CD8-positive, alpha-beta memory T cell (primary cell): ENCODE data around the gene C2CD4D. TPM values are rescaled to one million over a fixed set of nuclear protein-coding genes. Genes with fewer than 3 reads are reported as not detected.
A peak's percentile ranks its signal among the peaks of the same experiment; 100 is the strongest.

ENCODE experiments used
- CTCF ChIA-PET: fragments of 350-600 bp; sonication (Branson Sonifier 250); formaldehyde crosslinking; loops from one replicate; lab custom pipeline; 2021; ENCODE audit warnings: antibody characterized with exemption; lab: Charles Lee
- POLR2A ChIA-PET: fragments of 350-600 bp; sonication (Branson Sonifier 250); formaldehyde crosslinking; loops from one replicate; lab custom pipeline; 2021; ENCODE audit warnings: antibody characterized with exemption; lab: Charles Lee
- DNase-seq, 5 donors: peaks; one replicate each; pipeline versions ENCODE4 v3.0.0 to v3.0.0-alpha.2; 2020 to 2022; ENCODE audit warnings: mixed read lengths in 1 of 5
- H3K27ac ChIP-seq: one replicate; pipeline ENCODE4 v1.7.0; 2013; ENCODE audit warnings: low read depth, mild to moderate bottlenecking, low read length, moderate library complexity
- H3K27me3 ChIP-seq: 2 replicates; pipeline ENCODE4 v1.7.0; 2013; ENCODE audit warnings: low read length, mild to moderate bottlenecking; ENCODE audit not compliant: insufficient read depth, poor library complexity, severe bottlenecking
- H3K36me3 ChIP-seq: 2 replicates; pipeline ENCODE4 v1.7.0; 2013; ENCODE audit warnings: mild to moderate bottlenecking, low read length, moderate library complexity; ENCODE audit not compliant: insufficient read depth
- H3K4me1 ChIP-seq: 2 replicates; pipeline ENCODE4 v1.7.0; 2013; ENCODE audit warnings: mild to moderate bottlenecking, low read length, moderate library complexity; ENCODE audit not compliant: insufficient read depth
- H3K4me3 ChIP-seq: 2 replicates; pipeline ENCODE4 v1.7.0; 2013; ENCODE audit warnings: mild to moderate bottlenecking, low read length
- H3K9me3 ChIP-seq: 2 replicates; pipeline ENCODE4 v1.7.0; 2013; ENCODE audit warnings: mild to moderate bottlenecking, low read length
- H3K27ac Mint-ChIP-seq, 8 donors: one replicate each; pipeline ENCODE4 v1.8.0; 2020 to 2021; ENCODE audit warnings: mixed read lengths in 8 of 8, mild to moderate bottlenecking in 6 of 8, inconsistent platforms in 3 of 8, moderate library complexity in 3 of 8
- H3K27me3 Mint-ChIP-seq, 2 donors: one replicate each; pipeline ENCODE4 v1.8.0; 2020 to 2021; ENCODE audit warnings: mixed read lengths in 2 of 2, mild to moderate bottlenecking in 1 of 2, moderate library complexity in 1 of 2
- H3K36me3 Mint-ChIP-seq, 3 donors: one replicate each; pipeline ENCODE4 v1.8.0; 2020 to 2021; ENCODE audit warnings: mixed read lengths in 3 of 3, inconsistent platforms in 1 of 3, mild to moderate bottlenecking in 1 of 3
- H3K4me1 Mint-ChIP-seq, 3 donors: one replicate each; pipeline ENCODE4 v1.8.0; 2020 to 2021; ENCODE audit warnings: mixed read lengths in 3 of 3, inconsistent platforms in 1 of 3, mild to moderate bottlenecking in 1 of 3
- H3K4me3 Mint-ChIP-seq, 7 donors: one replicate each; pipeline ENCODE4 v1.8.0; 2020 to 2021; ENCODE audit warnings: mixed read lengths in 7 of 7, mild to moderate bottlenecking in 6 of 7, moderate library complexity in 4 of 7, inconsistent platforms in 2 of 7
- H3K9me3 Mint-ChIP-seq, 5 donors: one replicate each; pipeline ENCODE4 v1.8.0; 2020 to 2022; ENCODE audit warnings: mixed read lengths in 5 of 5, mild to moderate bottlenecking in 3 of 5, moderate library complexity in 2 of 5, inconsistent platforms in 1 of 5
- polyA plus RNA-seq: library from polyadenylated mRNA; unstranded; fragments of 300-500 nt; fragmentation: Illumina TruSeq; gene quantifications from one replicate; pipeline ENCODE4 v1.2.3, GENCODE V29; 2021
- total RNA-seq, 2 experiments: library from RNA; stranded (reverse); gene quantifications; one replicate each; pipeline ENCODE4 v1.2.3, GENCODE V29; 2021

The C2CD4D gene
- total and polyA plus RNA-seq, 3 experiments from 2014 or later = 1.9 to 3.7 (median 2.0) TPM

- Mint-ChIP-seq H3K9me3 (no peaks in the 10 kb centered on the region), H3K4me1 (peaks cover 34 to 46% (median 34%) of the 10 kb centered on the region in 3 donors), H3K27ac (peak overlapping the region; percentile 71 to 96 (median 86)), H3K4me3 (peak overlapping the region; percentile 88 to 99 (median 95)), H3K36me3 (peaks cover 0 to 15% (median 4%) of the 10 kb centered on the region in 3 donors), H3K27me3 (peaks cover 0 to 3% of the 10 kb centered on the region in 2 donors)
- peak in 1 of 5 donors; percentile 6 for DNase-seq
- CTCF ChIA-PET = interaction anchor here (1.0 to 1.2 kb wide), 2 partner anchors 26 to 45 kb away, joined by 3 read pairs; no protein-coding TSS in a partner anchor
- peak overlapping the region; percentile 66 for H3K27ac ChIP-seq
- no peaks in the 10 kb centered on the region for H3K36me3 ChIP-seq
- H3K4me1 ChIP-seq = peaks cover 16% of the 10 kb centered on the region
- H3K4me3 ChIP-seq = peak overlapping the region; percentile 99
- no peaks in the 10 kb centered on the region for H3K27me3 ChIP-seq
- POLR2A ChIA-PET = interaction anchor here (1.0 to 3.1 kb wide), 2 partner anchors 28 to 47 kb away, joined by 3 to 14 read pairs; partner anchors contain the start of gene MRPL9
- no peaks in the 10 kb centered on the region for H3K9me3 ChIP-seq
Observed at GRCh38 chr1:151790940-151791651, 48.5 kb downstream of the C2CD4D start.

GRCh38 chr1:151790071-151790939 lies 49.3 kb downstream of the C2CD4D start, which contains the start of gene TDRKH:
TDRKH (minus strand) TSS chr1:151790500; CDS start chr1:151783022, 7,478 bp downstream.
- no peaks in the 10 kb centered on the region for H3K27me3 ChIP-seq
- POLR2A ChIA-PET = interaction anchor here (1.0 to 3.1 kb wide), 2 partner anchors 27 to 48 kb away, joined by 3 to 14 read pairs; partner anchors contain the start of gene MRPL9
- no peaks in the 10 kb centered on the region for H3K36me3 ChIP-seq
- H3K36me3 Mint-ChIP-seq = peaks cover 0 to 15% (median 4%) of the 10 kb centered on the region in 3 donors
- H3K4me1 Mint-ChIP-seq = peaks cover 34 to 46% (median 34%) of the 10 kb centered on the region in 3 donors
- H3K9me3 ChIP-seq = no peaks in the 10 kb centered on the region
- H3K4me1 ChIP-seq = peaks cover 16% of the 10 kb centered on the region
- no peaks in the 10 kb centered on the region for H3K9me3 Mint-ChIP-seq
- H3K4me3 ChIP-seq = peak within 1 kb of the TSS; percentile 99
- DNase-seq = peak; percentile 96 to 99 (median 99)
- H3K27me3 Mint-ChIP-seq = peaks cover 0 to 3% of the 10 kb centered on the region in 2 donors
- CTCF ChIA-PET = interaction anchor here (0.7 to 1.7 kb wide), 7 partner anchors 8 to 46 kb away, joined by 3 to 6 read pairs (median 3); partner anchors contain the start of gene MRPL9
- H3K4me3 Mint-ChIP-seq = peak within 1 kb of the TSS; percentile 88 to 99 (median 95)
- peak within 1 kb of the TSS; percentile 66 for H3K27ac ChIP-seq
- peak within 1 kb of the TSS; percentile 71 to 96 (median 86) for H3K27ac Mint-ChIP-seq

Other genes starting within 250 kb of the C2CD4D start
- 10 to 100 TPM; 30.1 to 32.1 TPM for gene SNX27, start 227.8 kb downstream of the C2CD4D start, total RNA-seq
- 13.7 TPM for gene SNX27, start 227.8 kb downstream of the C2CD4D start, polyA plus RNA-seq
- gene CELF3, start 123.0 kb downstream of the C2CD4D start, total RNA-seq = not detected
- not detected for gene CELF3, start 123.0 kb downstream of the C2CD4D start, polyA plus RNA-seq
- not detected for gene RIIAD1, start 118.3 kb downstream of the C2CD4D start, total RNA-seq
- not detected for gene RIIAD1, start 118.3 kb downstream of the C2CD4D start, polyA plus RNA-seq
- 100 to 1,000 TPM; 190 to 195 TPM for gene MRPL9, start 76.3 kb downstream of the C2CD4D start, total RNA-seq
- gene MRPL9, start 76.3 kb downstream of the C2CD4D start, polyA plus RNA-seq = 132 TPM
- gene TDRKH, start 49.3 kb downstream of the C2CD4D start, total RNA-seq = 10 to 100 TPM; 16.4 to 17.4 TPM
- gene TDRKH, start 49.3 kb downstream of the C2CD4D start, polyA plus RNA-seq = 20.5 TPM
- under 1 TPM in 1 of 2 experiments, not detected in 1; 0.09 TPM for gene LINGO4, start 34.4 kb downstream of the C2CD4D start, total RNA-seq
- 0.28 TPM for gene LINGO4, start 34.4 kb downstream of the C2CD4D start, polyA plus RNA-seq
- gene RORC, start 8.0 kb downstream of the C2CD4D start, total RNA-seq = 1 to 10 TPM; 1.3 to 1.5 TPM
- 46.4 TPM for gene RORC, start 8.0 kb downstream of the C2CD4D start, polyA plus RNA-seq
- not detected for gene THEM5, start 13.9 kb upstream of the C2CD4D start, total RNA-seq
- 0.38 TPM for gene THEM5, start 13.9 kb upstream of the C2CD4D start, polyA plus RNA-seq
- 10 to 100 TPM; 31.4 to 31.7 TPM for gene THEM4, start 69.7 kb upstream of the C2CD4D start, total RNA-seq
- gene THEM4, start 69.7 kb upstream of the C2CD4D start, polyA plus RNA-seq = 77.0 TPM
- 100 to 1,000 TPM; 263 to 279 TPM for gene S100A10, start 154.0 kb upstream of the C2CD4D start, total RNA-seq
- 1,167 TPM for gene S100A10, start 154.0 kb upstream of the C2CD4D start, polyA plus RNA-seq
- 100 to 1,000 TPM; 257 to 262 TPM for gene S100A11, start 197.2 kb upstream of the C2CD4D start, total RNA-seq
- 554 TPM for gene S100A11, start 197.2 kb upstream of the C2CD4D start, polyA plus RNA-seq
- not detected for gene TCHHL1, start 249.2 kb upstream of the C2CD4D start, total RNA-seq
- not detected for gene TCHHL1, start 249.2 kb upstream of the C2CD4D start, polyA plus RNA-seq